HFF-Myc (cell line): Measurements from ENCODE around the gene ABCA6.

Experiments used
- DNase-seq: peaks from one replicate; pipeline ENCODE4 v3.0.0-alpha.2; 2011; ENCODE audit warnings: low read depth; ENCODE audit errors: extremely low read depth
- H3K4me3 ChIP-seq: replicated peaks from 2 replicates; pipeline ENCODE4 v1.5.1; 2011; ENCODE audit warnings: low read depth, mild to moderate bottlenecking, control low read depth, low read length
- TF ChIP-seq, protein P1 (sequence below): IDR thresholded peaks from 2 replicates; pipeline ENCODE4 v1.5.1; 2012; ENCODE audit warnings: mild to moderate bottlenecking, low read depth, low read length, control low read depth; ENCODE audit errors: missing control alignments

Gene ABCA6

DNA sequence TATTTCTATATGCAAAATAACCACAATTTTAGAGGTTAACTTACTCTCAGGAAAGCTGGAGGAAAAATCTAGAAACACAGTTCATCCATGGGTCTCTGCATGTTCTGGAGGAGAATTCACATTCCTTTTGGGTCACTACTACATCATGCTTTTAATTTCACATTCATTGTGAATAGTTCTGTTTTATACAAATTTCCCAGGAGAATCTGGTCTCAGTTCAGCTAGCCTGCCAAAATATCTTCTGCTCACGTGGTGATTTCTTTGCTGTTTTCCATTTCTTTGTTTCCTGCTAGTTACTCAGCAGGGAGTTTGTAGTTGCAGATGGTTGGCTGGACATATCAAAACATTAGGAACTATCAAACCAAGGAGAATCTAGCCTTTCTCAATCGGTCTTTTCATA is 80.9 kb downstream of the ABCA6 start, which contains the start of gene ABCA9:
ABCA9 (minus strand) TSS at position 106 of the 400 bp plus-strand sequence. CDS start 9,801 bp downstream, outside the sequence.
- TF ChIP-seq, protein P1, sequence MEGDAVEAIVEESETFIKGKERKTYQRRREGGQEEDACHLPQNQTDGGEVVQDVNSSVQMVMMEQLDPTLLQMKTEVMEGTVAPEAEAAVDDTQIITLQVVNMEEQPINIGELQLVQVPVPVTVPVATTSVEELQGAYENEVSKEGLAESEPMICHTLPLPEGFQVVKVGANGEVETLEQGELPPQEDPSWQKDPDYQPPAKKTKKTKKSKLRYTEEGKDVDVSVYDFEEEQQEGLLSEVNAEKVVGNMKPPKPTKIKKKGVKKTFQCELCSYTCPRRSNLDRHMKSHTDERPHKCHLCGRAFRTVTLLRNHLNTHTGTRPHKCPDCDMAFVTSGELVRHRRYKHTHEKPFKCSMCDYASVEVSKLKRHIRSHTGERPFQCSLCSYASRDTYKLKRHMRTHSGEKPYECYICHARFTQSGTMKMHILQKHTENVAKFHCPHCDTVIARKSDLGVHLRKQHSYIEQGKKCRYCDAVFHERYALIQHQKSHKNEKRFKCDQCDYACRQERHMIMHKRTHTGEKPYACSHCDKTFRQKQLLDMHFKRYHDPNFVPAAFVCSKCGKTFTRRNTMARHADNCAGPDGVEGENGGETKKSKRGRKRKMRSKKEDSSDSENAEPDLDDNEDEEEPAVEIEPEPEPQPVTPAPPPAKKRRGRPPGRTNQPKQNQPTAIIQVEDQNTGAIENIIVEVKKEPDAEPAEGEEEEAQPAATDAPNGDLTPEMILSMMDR: no peak
- DNase-seq: no peak
- H3K4me3 ChIP-seq: no peak within 1 kb of the TSS

DNA sequence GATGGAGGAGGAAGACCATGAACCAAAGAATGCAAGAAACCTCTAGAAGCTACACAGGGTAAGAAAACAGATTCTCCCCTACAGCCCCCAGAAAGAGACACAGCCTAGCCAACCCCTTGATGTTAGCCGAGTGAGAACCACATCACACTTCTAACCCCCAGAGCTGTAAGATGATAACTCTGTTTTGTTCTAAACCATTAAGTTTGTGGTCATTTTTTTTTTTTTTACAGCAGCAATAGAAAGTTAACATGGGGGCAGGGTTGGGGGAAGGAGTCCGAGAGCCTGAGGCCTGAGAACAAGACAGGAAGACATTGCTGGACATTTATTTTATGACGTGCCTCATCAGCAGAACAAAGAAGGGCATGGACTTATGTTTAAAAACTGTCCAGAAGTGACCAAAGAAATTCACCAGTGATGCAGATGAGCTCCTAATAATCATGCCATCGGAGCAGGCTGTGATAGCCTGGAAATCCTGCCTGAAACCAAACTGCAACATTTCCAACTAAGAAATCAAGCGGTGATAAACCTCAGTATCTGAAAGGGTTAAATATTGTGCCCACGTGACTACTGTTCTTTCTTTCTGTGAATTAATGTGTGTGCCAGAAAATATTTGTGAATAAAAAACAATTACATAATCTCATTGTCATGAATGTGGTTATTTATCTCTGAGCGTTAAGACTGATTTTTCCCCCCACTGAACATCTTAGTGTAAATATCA is 82.1 kb downstream of the ABCA6 start:
- no peak for DNase-seq
- no peak overlapping the region for H3K4me3 ChIP-seq
- TF ChIP-seq, protein P1: no peak

DNA sequence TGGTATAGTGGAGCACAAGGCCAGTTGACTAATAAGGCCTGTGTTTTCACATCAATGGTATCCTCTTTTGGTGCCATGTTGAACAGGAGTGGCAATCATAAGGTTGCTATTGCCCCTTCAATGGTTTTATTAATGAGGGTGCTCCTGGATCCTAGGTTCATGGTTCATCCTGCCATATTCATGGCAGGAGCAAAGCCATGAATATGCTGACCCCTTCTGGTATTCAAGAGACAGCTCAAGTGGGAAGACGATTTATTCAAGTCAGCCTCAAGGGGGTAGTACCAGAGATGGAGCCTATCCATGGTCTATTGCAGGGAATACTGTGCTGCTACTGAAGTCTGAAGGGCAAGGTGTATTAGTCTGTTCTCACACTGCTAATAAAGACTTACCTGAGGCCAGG is 83.5 kb downstream of the ABCA6 start:
- no peak for DNase-seq
- TF ChIP-seq, protein P1: no peak
- H3K4me3 ChIP-seq: no peak overlapping the region

DNA sequence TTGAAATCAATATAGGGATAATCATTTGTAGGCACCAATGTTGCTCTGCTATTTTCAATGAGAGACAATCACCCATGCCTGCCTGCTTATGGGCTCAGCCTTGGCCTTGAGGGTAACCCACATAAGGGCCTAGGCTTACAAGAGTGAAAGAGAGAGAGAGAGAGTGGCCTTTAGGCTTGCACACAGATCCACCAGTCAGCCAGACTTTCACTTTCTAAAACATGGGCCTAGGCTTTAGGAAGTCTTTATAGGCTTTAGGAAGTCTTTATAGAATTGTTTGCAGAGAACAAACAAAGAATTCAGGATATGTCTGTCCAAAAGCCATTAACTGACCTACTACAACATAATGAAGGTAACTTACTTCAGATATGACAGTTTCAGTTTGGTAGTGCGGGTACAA is 84.4 kb downstream of the ABCA6 start:
- DNase-seq: no peak
- H3K4me3 ChIP-seq: no peak overlapping the region
- TF ChIP-seq, protein P1: no peak

DNA sequence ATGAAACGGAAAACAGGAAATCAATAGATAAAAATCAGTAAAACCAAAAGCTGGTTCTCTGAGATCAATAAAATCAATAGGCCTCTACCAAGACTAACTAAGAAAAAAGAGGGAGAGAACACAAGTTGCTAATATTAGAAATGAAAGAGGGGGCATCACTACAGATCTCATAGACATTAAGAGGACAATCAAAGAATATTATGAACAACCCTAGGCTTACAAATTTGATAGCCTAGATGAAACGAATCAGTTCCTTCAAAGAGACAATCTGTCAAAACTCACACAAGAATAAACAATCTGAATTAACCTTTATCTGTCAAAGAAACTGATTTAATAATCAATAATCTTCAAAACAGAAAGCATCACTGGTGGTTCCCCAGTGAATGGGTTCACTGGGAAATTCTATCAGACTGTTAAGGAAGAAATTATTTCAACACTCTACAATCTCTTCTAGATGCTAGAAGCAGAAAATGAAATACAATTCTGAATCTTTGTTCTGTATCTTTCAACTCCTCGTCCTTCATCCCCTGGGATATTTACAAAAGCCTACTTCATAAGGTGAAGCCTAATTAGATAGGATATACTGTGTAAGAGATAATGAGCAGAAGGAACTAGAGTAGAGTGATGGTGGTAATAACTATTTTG is 85.4 kb downstream of the ABCA6 start:
- no peak overlapping the region for H3K4me3 ChIP-seq
- DNase-seq: no peak
- TF ChIP-seq, protein P1: no peak

DNA sequence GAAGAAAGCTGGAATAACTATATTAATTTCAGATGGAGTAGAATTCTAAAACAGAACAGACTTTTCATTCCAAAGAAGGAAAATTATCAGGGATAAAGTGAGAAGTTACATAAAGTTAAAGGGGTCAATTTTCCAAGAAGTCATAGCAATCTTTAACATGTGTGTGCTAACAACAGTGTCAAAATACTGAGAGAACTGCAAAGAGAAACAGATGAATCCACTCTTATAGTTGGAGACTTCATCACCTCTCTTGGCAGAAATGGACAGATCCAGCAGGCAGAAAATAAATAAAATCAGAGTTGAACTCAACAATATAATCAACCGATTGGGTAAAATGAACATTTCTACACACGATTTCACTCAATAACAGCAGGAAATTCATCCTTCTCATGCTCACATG is 86.4 kb downstream of the ABCA6 start:
- DNase-seq: no peak
- no peak overlapping the region for H3K4me3 ChIP-seq
- TF ChIP-seq, protein P1: no peak
